Keratinocyte (primary cell): ENCODE data around the gene GLT1D1.

Experiments
- EZH2 ChIP-seq: IDR thresholded peaks from one replicate; pipeline ENCODE4 v1.6.1; 2012; ENCODE audit warnings: inconsistent platforms, mild to moderate bottlenecking, low read length, moderate library complexity
- TF ChIP-seq, protein P1 (sequence below), 3 experiments: IDR thresholded peaks in 1 of 3; conservative IDR thresholded peaks in 1 of 3; optimal IDR thresholded peaks in 1 of 3; 2 replicates in 2 of 3; 3 replicates in 1 of 3; pipeline versions ENCODE3 to v1.5.1; 2011; ENCODE audit warnings: low read length in 3 of 3, mild to moderate bottlenecking in 3 of 3, moderate library complexity in 2 of 3, control low read depth in 1 of 3, inconsistent platforms in 1 of 3; ENCODE audit not compliant: insufficient read depth in 2 of 3; ENCODE audit errors: extremely low read depth in 1 of 3

DNA sequence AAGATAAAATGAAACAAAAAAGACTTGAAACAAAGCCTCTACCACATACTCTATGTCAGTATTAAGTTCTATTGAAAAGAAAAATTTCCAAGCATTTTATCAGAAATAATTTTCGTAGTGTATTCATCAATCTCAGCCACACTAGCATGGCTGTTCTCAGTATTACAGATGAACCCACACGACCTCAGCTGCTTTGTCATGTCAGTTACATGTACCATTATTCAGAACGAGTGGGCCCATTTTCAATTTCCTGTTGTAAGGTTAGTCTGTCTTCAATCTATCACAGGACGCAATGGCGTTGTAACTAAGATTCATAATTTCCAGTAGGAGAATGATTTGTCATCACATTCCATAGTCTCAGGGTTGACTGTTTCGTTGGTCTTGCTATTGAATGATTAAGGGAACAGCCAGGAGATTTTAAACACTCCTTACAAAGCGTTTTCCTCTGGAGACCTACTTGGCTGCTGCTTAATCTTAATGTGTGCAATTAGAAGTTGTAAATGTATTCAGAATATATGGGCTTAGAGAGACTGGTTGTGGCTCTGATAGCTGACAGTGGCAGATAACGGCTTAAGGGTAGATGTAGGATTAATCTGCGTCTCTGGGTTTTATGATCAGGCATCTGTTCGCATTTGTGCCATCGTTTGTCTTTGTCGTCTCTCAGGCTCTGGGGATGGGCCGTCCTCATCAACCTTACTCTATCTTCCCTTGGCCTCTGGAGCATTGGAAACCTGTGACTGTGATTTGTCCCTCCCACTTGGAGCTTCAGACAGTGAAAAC lies 65.4 kb downstream of the GLT1D1 start:
- no peak for TF ChIP-seq EZH2
- TF ChIP-seq, protein P1, sequence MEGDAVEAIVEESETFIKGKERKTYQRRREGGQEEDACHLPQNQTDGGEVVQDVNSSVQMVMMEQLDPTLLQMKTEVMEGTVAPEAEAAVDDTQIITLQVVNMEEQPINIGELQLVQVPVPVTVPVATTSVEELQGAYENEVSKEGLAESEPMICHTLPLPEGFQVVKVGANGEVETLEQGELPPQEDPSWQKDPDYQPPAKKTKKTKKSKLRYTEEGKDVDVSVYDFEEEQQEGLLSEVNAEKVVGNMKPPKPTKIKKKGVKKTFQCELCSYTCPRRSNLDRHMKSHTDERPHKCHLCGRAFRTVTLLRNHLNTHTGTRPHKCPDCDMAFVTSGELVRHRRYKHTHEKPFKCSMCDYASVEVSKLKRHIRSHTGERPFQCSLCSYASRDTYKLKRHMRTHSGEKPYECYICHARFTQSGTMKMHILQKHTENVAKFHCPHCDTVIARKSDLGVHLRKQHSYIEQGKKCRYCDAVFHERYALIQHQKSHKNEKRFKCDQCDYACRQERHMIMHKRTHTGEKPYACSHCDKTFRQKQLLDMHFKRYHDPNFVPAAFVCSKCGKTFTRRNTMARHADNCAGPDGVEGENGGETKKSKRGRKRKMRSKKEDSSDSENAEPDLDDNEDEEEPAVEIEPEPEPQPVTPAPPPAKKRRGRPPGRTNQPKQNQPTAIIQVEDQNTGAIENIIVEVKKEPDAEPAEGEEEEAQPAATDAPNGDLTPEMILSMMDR (optimal IDR thresholded peaks at IDR 0.05 in 1 of 3, IDR thresholded peaks at IDR 0.05 in 1 of 3, conservative IDR thresholded peaks at IDR 0.05 in 1 of 3; ENCODE audit: extremely low read depth in 1 of 3, insufficient read depth in 2 of 3, low read length in 3 of 3) = no peak
